NCI-H774 (cell line): ENCODE data around the gene RIPOR3.
"Not testable (repeated sequence)": the region's sequence is repeated elsewhere in the genome, so short reads cannot be mapped to it uniquely, and the experiment has no call there.

Source experiments
- DNase-seq: peaks from one replicate; lab custom pipeline; 2025; lab: John Stamatoyannopoulos, UW

The RIPOR3 gene

DNA sequence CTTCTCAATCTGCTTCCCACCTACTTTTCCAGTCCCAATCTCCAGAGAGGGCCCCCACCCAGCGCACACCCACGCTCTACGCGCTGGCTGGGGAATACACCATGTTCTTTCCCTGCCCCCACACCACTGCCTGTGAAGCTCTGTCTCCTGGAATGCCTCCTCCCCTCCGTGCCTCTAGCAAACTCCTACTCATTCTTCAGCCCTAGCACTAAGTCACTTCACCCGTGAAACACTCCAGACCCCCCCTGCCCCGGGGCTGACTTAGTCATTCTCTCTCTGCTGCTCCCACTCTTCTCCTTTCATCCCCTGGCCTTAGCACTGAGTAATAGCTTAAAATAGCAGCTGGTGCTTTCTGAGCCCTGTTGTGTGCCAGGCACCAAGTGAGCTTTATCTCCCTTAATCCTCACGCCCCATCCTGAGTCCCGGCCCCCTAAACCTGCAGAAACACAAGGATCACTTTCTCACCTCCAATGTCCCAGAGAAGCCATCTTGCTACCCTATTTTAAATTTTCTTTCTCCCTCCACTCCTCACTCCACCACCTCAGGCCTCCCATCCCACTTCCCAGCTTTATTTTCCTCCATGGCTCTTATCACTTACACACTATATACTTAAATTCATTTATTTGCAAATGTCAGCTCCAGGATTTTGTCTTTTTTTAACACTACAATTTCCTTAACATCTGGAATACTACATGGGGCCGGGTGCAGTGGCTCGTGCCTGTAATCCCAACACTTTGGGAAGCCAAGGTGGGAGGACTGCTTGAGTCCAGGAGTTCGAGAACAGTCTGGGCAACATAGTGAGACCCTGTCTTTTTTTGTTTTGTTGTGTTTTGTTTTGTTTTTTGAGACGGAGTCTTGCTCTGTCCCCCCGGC is 33.7 kb upstream of the RIPOR3 start:
- DNase-seq, result no peak

DNA sequence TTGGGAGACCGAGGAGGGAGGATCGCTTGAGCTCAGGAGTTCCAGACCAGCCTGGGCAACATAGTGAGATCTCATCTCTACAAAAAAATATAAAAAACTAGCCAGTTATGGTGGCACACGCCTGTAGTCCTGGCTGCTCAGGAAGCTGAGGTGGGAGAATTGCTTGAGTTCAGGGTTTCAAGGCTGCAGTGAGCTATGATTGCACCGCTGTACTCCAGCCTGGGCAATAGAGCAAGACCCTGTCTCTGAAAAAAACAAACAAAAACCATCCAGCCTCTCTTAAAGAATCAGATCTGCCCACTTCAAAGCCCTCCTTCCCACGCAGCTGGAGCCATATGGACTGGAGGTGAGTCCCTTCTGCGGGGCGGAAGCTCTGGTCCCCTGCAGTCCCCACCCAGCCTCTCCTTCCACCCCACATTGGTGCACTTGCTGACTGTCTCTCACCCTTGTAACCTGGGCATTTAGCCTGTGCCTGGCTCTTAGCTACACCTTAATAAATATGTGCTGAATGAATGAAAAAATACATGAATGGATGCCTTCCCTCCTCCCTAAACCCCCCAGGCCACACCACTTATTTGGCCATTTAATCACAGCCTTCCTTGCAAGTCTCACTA is 32.9 kb upstream of the RIPOR3 start:
- no peak for DNase-seq

DNA sequence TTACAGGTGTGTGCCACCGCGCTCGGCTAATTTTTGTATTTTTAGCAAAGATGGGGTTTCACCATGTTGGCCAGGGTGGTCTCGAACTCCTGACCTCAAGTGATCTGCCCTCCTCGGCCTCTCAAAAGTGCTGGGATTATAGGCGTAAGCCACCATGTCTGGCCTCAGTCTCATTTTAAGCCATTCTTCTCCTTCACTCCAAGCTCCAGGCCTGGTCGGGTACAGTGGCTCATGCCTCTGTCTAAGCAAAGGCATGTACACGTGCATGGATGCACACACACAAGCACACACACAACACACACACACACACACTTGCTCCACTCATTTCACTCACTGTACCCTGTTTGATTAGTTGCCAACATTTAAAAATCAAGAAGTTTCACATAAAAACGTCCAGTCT is 32.3 kb upstream of the RIPOR3 start:
- DNase-seq, result no peak

DNA sequence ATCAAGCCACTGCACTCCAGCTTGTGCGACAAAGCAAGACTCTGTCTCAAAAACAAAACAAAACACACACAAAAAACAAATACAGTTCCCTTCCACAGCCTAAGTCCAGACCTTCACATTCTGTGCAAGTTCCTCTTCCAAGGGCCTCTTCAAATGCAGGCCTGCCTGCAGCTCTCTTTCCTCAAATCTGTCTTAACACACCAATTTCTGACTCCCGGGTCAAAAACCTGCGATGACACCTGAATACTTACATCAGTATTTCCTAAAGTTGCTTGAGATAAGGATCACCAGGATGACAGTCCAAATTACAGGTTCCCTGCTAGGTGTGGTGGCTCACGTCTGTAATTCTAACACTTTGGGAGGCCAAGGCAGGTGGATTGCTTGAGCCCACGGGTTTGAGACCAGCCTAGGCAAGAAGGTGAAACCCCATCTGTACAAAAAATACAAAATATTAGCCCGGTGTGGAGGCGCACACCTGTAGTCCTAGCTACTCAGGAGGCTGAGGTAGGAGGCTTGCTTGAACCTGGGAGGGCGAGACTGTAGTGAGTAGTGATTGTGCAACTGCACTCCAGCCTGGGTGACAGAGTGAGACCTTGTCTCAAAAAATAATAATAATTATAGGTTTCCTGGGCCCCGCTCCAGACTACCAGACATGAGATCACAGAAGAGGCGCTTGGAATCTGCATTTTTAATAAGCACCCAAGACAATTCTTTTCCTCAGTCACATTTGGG is 31.2 kb upstream of the RIPOR3 start:
- no peak for DNase-seq

DNA sequence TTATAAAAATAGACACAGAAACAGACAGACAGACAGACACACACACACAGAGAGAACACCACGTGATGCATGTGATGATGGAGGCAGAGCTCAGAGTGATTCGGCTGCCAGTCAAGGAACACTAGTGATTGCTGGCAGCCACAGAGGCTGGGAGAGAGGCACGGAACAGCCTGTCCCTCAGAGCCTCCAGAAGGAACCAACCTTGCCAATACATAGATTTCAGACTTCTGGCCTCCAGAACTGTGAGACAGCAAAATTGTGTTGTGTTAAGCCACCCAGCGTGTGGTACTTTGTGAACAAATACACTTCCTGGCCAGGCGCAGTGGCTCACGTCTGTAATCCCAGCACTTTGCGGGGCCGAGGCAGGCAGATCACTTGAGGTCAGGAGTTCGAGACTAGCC is 30.5 kb upstream of the RIPOR3 start:
- DNase-seq, result no peak

DNA sequence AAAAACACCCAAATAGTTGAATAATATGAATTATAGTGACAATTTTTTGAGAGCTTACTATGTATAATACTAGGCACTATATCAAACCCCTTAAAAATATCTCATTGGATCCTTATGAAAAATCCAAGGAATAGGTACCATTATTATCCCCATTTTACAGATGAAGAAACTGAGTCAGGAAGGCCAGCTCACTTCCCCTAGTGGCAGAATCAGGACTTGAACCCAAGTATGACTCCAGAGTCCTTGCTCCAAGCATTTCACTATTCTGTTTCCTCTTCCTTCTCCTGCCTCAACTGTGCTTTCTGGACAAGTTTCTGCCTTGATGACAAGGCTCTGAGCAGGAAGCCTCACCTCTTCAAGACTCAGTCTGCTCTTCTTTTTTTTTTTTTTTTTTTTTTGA is 29.2 kb upstream of the RIPOR3 start:
- DNase-seq, result no peak

DNA sequence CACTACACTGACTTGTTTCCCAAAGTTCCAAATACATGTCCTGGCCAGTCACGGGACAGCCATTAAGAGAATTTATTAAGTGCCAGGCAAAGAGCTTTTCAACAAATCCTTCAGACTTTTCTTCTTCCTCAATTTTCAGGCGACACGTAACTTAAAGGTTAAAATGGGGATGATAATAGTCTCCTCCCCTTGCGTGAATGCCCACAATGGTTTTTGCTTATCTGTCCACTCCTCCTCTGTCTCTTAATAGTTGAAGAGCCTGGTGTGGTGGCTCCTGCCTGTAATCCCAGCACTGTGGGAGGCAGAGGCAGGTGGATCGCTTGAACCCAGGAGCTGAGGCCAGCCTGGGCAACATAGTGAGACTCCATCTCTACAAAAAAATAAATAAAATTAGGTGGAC is 28.7 kb upstream of the RIPOR3 start:
- no peak for DNase-seq

DNA sequence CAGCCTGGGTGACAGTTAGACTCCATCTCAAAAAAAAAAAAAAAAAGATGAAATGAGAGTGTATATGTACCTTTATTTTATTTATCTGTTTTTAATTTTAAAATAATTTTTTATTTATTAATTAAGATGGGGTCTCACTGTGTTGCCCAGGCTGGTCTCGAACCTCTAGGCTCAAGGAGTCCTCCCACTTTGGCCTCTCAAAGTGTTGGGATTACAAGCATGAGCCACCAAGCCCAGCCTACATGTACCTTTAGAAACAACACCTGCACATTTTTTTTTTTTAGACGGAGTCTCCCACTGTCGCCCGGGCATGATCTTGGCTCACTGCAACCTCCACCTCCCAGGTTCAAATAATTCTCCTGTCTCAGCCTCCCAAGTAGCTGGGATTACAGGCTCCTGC is 28.0 kb upstream of the RIPOR3 start:
- DNase-seq, result no peak

DNA sequence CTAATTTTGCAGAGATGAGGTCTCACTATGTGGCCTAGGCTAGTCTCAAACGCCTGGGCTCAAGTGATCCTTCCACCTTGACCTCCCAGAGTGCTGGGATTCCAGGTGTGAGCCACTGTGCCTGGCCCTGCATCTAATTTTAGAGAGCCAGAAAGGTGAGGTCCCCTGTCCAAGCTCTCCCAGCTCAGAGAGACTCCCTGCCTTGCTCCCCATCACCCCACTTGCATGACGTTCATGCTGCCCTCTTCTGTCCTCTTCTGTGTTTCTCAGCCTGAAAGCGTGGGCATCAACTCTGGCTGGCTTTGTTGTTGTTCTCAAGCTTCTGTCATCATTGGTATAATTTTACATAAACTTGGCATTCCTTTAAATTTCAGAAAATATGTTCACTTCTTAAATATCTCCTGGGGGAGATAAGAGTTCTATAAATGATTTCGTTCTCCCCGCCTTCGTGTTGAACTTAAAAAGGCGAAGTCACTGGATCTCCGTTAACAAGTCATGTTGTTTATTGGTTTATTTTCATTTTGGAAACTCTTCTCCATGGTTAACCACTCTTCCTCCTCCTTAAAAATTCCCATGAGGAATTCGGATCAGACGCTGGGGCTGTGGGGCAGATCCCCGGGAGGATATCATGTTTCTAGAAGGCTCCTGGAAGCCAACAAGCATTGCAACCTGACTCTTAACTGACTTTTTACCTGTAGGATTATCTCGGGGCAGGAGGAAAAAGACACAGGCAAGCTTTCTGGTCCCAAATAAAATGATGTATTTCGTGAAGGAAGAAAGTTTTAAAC is 26.8 kb upstream of the RIPOR3 start:
- DNase-seq, result no peak

DNA sequence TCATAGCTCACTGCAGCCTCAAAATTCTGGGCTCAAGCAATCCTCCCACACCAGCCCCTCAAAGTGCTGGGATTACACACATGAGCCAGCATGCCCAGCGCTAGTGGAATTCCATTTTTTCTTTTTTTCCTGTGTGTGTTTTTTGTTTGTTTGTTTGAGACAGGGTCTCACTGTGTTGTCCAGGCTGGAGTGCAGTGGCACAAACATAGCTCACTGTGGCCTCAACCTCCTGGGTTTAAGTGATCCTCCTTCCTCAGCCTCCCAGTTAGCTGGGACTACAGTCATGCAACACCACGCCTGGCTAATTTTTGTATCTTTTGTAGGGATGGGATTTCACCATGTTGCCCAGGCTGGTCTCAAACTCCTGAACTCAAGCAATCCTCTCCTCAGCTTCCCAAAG is 26.0 kb upstream of the RIPOR3 start:
- no peak for DNase-seq

DNA sequence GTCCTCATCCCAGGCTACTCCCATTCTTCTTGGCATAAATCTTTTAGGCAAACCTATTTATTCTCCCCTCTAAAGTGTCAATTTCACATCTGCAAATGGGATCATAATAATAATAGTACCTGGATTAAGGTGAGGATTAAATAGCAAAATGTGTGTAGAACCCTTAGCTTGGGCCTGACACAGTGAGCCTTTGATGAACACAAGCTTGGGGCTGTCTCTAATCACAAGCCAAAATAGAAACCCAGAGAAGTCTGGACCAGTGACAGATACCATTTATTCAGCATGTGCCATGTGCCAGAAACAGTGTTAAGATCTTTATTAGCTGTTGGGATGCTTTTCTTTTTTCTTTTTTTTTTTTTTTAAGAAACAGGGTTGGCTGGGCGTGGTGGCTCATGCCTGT is 25.2 kb upstream of the RIPOR3 start:
- no peak for DNase-seq

DNA sequence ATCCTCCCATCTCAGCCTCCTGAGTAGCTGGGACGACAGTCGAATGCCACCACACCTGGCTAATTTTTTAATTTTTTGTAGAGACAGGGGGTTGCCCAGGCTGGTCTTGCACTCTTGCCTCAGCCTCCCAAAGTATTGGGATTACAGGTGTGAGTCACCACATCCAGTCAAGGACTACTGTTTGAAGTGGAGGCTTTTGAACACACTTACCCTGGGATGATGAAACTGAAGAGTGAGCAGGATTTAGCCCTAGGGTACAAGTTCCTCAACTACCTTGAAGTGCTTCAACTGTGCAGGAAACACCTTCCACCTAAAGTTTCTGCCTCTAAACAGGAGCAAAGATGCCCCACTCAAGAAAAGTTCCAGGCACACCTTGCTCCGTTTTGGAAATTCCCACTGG is 24.4 kb upstream of the RIPOR3 start:
- DNase-seq, result no peak

DNA sequence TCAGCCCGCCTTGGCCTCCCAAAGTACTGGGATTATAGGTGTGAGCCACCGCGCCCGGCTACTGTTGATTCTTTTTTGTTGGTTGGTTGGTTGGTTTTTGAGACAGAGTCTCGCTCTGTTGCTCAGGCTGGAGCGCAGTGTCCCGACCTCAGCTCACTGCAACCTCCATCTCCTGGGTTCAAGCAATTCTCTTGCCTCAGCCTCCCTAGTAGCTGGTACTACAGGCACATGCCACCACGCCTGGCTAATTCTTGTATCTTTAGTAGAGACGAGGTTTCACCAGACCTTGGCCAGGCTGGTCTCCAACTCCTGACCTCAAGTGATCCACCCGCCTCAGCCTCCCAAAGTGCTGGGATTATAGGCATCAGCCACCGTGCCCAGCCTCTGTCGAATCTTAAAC is 23.1 kb upstream of the RIPOR3 start:
- not testable (repeated sequence) for DNase-seq

DNA sequence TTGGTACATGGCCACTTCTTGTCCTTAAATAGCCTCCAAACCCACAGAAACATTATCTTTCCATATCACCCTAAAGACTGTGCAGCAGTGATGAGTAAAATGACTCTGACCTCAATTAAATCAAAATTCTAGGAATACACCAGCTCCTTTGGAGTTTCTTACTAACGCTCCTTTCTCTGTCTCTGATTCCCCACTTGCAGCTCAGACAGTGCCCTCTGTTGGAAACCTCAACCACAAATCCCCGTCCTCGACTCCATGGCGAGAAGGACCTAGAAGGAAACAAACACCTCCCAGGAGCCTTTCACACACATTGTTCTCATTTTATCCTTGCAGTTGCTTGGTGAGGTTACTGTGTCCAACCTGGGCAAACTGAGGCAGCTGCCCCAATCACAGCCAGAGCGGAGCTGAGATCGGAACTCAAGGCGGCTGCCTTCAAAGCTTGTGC is 22.3 kb upstream of the RIPOR3 start:
- no peak for DNase-seq

DNA sequence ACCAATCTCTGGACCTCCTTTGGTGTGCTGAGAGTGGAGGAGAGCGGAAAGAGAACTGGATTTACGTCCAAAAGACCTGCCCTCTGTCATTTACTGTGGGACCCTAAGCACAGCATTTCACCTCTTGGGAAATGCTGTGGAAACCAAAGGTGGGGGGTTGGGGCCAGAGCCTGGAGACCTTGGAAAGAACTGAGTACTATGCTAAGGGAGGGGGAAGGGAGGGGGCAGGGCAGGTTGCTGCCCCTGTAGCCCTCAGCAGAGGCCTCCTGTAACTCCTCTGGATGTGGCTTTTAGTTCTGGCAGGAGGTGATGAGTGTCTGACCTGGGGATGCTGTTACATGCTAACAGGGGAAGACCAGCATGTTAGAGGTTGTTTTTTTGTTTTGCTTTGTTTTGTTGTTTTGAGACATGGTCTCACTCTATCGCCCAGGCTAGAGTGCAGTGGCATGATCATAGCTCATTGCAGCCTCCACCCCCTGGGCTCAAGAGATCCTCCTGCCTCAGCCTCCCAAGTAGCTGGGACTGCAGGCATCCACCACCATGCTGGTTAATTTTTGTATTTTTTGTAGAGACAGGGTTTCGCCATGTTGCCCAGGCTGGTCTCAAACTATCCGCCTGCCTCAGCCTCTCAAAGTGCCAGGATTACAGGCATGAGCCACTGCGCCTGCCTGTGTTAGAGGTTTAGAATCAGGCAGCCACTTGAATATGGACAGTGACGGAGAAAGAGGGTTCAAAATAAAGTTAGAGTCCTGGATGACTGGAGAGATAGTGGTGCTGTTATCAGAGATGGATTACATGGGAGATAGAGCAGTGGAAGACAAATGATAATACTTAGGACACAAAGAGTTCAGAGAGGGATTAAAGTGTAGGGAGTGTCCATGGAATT is 21.7 kb upstream of the RIPOR3 start:
- DNase-seq, result no peak

DNA sequence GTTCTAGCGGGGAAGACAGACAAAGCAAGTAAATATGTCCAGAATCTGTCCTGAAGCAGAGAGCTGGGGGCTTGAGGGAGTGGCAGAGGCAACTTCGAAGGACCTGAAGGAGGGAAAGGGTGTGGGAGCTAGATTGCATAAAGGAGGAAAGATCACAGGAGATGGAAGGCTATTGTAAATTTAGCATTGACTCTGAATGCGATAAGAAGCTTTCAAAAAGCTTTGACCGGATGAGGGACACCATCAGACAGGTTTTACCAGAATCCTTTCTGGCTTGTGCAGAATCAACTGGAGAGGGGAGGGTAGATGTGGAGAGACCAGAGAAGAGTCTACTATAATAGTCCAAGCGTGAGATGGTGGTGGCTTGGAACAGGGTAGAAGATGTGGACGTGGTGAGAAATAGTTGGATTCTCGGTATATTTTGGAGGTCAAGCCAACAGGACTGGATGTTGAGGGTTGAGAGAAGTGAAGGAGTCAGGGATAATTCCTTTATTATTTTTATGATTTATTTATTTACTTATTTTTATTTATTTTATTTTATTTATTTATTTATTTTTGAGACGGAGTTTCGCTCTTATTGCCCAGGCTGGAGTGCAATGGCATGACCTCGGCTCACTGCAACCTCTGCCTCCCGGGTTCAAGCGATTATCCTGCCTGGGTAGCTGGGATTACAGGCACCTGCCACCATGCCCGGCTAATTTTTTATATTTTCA is 19.9 kb upstream of the RIPOR3 start:
- no peak for DNase-seq

DNA sequence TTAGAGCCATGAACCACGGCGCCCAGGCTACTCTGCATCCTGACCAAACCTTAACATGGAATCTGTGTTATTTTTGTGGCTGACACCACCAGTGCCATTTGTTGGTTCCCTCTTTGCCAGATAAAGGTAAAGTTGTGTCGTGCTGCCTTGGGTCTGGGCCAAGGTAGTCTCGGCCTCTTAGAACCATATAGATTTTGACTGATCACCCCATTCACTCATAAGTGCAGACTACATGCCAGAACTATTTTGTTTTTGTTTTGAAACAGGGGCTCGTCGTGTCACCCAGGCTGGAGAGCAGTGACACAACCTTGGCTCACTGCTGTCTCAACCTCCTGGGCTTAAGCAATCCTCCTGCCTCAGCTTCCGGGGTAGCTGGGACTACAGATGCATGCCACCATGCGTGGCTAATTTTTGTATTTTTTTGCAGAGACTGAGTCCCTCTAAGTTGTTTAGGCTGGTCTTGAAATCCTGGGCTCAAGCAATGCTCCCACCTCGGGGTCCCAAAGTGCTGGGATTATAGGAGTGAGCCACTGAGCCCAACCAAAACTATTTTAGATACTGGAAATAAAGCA is 19.2 kb upstream of the RIPOR3 start:
- DNase-seq, result no peak

DNA sequence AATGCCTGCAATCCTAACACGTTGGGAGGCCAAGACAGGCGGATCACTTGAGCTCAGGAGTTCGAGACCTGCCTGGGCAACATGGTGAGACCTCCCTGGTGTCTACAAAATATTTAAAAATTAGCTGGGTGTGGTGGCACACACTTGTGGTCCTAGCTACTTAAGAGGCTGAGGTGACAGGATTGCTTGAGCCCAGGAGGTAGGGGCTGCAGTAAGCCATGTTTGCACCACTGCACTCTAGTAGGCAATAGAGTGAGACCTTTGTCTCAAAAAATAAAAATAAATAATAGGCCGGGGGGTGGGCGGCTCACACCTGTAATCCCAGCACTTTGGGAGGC is 18.3 kb upstream of the RIPOR3 start:
- DNase-seq, result no peak

DNA sequence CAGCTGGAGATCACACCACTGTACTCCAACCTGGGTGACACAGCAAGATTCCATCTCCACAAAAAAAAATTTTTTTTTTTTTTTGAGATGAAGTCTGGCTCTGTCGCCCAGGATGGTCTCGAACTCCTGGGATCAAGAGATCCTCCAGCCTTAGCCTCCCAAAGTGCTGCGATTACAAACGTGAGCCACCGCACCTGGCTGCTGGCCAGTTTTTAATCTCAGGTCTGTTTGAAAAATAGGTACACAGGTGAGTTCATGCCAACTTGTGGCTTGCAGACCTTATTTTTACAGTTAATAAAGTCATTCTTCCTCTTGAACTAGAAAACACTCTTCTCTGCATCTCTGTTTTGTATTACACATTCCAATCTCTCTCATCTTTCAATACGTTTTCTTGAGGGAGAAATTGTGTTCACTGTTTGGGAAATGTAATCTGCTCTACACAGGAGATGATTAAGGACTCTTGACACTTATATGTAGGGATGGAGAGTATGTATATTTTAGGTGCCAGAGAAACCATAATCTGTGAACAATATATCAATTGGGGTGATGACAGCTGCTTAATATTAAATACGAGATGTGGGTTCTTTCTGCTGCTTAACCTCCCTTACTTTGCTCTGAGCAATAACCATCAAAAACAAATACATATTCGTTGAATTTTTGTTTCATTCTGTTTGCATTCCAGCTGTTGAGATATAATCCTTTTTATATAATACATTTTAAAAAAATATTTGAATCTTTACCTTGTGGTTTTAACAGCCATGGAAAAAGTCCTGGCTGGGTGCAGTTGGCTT is 17.7 kb upstream of the RIPOR3 start:
- no peak for DNase-seq

DNA sequence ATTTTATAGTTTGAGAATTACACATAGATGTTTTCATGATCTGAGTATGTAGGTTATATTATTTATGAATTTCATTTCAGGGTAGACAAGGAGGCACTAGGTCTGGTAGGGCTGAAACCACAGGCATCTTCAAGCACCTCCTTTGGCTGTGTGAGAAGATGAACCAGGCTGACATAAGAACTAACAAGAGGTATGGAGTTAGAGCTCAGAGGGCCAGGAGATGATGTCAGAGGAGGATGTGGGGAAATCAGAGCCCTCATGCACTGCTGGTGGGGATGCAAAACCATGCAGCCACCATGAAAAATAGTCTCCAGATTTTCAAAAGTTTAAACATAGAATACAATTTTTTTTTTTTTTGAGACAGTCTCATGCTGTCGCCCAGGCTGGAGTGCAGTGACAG is 13.6 kb upstream of the RIPOR3 start:
- no peak for DNase-seq
